Measurements from ENCODE around the gene PTPRN2.

The PTPRN2 gene

DNA sequence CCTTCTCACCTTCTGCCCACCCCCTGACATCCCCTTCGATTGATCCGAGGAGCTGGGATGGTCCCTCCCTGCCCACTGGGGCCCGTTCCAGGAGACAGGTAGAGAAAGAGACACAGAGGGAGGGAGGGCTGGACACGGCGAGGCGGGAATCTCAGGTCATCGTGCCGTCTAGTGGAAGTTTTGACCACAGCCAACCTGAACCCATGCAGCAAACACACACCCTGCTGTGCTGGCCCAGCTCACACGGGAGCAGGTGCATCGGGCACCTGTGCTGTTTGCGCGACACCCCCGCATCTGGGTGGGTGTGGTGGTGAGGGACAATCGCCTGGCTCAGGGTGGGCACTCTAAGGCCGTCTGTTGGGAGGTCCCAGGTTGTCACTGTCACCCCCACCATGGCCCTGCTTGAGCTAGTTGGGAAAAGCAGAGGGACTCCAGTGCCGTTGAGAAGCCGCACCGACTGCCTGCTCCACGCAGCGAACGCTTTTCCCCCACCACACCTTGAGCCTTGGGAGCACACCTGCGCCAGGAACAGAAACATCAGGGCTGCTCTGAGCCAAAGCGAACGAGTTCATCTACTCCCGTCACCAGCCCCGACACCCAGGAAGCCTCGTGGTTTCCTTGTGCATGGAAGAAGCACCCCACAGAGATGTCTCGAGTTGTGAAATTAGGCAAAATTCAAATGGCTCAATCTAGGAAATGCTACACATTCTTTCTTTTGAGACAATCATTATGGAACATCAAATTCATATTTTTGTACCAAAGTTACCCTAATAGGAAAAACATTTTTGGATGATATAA, 965.0 kb downstream of the PTPRN2 start:
- ChIA-PET CTCF (no interaction called here), POLR2A (no interaction called here)
- H3K4me3 ChIP-seq (ENCODE audit: low read depth, low read length): no peak overlapping the region
- no peak for DNase-seq (ENCODE audit: low read depth, low spot score)
- TF ChIP-seq, protein P1, sequence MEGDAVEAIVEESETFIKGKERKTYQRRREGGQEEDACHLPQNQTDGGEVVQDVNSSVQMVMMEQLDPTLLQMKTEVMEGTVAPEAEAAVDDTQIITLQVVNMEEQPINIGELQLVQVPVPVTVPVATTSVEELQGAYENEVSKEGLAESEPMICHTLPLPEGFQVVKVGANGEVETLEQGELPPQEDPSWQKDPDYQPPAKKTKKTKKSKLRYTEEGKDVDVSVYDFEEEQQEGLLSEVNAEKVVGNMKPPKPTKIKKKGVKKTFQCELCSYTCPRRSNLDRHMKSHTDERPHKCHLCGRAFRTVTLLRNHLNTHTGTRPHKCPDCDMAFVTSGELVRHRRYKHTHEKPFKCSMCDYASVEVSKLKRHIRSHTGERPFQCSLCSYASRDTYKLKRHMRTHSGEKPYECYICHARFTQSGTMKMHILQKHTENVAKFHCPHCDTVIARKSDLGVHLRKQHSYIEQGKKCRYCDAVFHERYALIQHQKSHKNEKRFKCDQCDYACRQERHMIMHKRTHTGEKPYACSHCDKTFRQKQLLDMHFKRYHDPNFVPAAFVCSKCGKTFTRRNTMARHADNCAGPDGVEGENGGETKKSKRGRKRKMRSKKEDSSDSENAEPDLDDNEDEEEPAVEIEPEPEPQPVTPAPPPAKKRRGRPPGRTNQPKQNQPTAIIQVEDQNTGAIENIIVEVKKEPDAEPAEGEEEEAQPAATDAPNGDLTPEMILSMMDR (IDR thresholded peaks at IDR 0.05; ENCODE audit: insufficient read depth, low read length, missing control alignments): no peak

DNA sequence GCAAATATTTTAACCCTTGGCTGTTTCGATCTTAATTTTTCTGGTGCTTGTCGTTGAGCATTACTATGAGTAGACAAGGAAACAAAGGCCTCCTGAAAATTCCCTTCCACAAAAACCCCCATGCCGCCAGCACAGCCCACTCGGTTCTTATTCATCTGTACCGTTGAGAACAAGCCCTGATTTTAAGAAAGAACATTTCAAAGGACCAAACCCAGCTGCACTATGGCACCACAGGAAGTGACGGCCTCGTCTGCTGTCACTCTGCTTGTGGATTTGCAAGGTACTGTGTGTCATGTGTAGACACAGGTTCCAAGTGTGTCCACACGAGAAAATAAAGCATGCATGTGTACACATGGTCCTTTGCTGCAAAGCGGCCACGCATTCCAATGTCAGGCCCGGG, 965.6 kb downstream of the PTPRN2 start:
- POLR2A ChIA-PET: no interaction called here
- TF ChIP-seq, protein P1 (IDR thresholded peaks at IDR 0.05; ENCODE audit: insufficient read depth, low read length, missing control alignments): no peak
- CTCF ChIA-PET: no interaction called here
- H3K4me3 ChIP-seq (ENCODE audit: low read depth, low read length): no peak overlapping the region
- DNase-seq (ENCODE audit: low read depth, low spot score): no peak

DNA sequence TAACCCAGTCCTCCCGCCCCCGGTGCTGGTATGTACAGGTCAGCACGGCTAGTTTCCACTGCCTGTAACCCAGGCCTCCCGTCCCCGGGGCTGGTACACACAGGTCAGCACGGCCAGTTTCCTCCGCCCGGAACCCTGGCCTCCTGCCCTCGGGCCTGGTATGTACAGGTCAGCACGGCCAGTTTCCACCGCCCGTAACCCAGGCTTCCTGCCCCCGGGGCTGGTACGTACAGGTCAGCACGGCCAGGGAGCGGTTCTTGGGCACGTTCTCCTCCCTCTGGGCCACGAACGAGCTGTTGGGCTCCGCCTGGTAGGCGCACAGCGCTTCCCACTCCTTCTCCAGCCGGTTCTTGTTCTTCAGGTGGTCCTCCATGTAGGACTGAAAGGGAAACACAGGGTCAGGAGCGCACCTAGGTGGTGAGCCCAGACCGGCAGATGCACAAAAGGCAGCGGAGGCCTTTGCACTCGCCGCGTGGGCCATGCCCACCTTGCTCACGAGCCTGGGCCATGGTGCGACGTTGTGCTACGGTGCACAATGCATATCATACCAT, 966.4 kb downstream of the PTPRN2 start:
- ChIA-PET POLR2A (no interaction called here), CTCF (no interaction called here)
- TF ChIP-seq, protein P1 (IDR thresholded peaks at IDR 0.05; ENCODE audit: insufficient read depth, low read length, missing control alignments): no peak
- no peak for DNase-seq (ENCODE audit: low read depth, low spot score)
- no peak overlapping the region for H3K4me3 ChIP-seq (ENCODE audit: low read depth, low read length)

DNA sequence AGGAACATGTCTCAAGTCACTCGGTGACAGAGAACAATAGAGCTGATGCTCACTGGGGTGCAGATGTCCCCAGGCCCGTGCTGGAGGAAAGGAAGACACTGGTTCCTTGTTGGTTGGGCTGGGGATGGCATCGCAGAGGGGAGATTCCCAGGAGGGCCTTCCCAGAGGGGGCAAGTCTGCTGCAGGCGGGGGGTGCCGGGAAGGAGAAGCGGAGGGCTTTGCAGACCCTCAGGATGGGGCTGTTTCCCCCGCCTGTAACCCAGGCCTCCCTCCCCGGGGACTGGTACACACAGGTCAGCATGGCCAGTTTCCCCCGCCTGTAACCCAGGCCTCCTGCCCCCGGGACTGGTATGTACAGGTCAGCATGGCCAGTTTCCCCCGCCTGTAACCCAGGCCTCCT, 967.0 kb downstream of the PTPRN2 start:
- TF ChIP-seq, protein P1 (IDR thresholded peaks at IDR 0.05; ENCODE audit: insufficient read depth, low read length, missing control alignments): no peak
- no peak overlapping the region for H3K4me3 ChIP-seq (ENCODE audit: low read depth, low read length)
- DNase-seq (ENCODE audit: low read depth, low spot score): no peak
- CTCF ChIA-PET: no interaction called here
- POLR2A ChIA-PET: no interaction called here

DNA sequence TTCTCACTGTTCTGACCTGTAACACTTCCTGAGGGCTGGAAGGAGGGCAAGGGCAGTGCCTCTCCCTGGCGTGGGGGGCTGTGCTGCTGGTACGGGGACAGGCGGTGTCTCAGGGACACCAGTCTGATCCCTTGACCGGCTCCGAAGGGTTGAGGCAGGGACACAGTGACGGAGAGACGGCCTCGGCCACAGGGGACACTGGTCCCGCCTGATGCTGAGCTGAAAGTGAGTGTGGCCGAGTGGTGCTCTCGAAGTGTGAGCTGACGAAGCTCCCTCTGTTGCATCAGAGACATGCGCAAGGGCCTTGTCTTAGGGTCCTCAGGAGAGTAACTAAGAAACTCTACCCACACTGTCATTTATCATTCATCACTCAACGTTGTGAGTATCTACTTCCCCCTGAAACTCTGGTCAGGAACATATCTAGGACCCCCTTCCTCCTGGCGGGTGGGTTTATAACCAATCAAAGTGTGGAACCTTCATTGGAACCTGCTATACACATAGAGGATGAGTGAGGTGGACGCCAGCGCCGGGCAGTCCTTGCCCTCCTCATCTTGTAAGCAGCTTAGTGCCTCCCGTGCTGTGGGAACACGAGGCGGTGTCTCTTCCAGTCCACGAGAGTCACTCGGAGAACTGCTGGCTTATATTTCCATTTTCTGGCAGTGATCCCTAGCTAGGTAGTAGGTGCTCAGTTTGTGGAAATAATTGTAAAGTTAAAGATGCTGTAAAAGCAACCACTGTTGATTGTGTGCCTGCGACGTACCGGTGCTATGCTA, 967.7 kb downstream of the PTPRN2 start:
- ChIA-PET CTCF (no interaction called here), POLR2A (no interaction called here)
- H3K4me3 ChIP-seq (ENCODE audit: low read depth, low read length): no peak overlapping the region

More for the DNA sequence above, 967.7 kb downstream of the PTPRN2 start:
- TF ChIP-seq, protein P1 (IDR thresholded peaks at IDR 0.05; ENCODE audit: insufficient read depth, low read length, missing control alignments): no peak
- DNase-seq (ENCODE audit: low read depth, low spot score): no peak

All from AG04449 (cell line).